HG03280 (cell line): Measurements from ENCODE around the gene AKR7A2.
"Not testable (repeated sequence)": the region's sequence is repeated elsewhere in the genome, so short reads cannot be mapped to it uniquely, and the experiment has no call there.

ENCODE experiments used
- ATAC-seq: cut with Tn5 transposase; IDR thresholded peaks from one replicate; pipeline ENCODE4 v1.9.1; 2021; ENCODE audit warnings: mild to moderate bottlenecking, moderate library complexity; ENCODE audit not compliant: unreplicated experiment

The AKR7A2 gene

GRCh38 chr1:19268445-19268844 is 43.5 kb downstream of the AKR7A2 start:
- no peak for ATAC-seq

GRCh38 chr1:19262744-19263143 is 49.2 kb downstream of the AKR7A2 start:
- no peak for ATAC-seq

GRCh38 chr1:19262047-19262446 is 49.9 kb downstream of the AKR7A2 start:
- no peak for ATAC-seq

GRCh38 chr1:19260211-19261138 is 51.5 kb downstream of the AKR7A2 start:
- no peak for ATAC-seq

GRCh38 chr1:19258353-19258752 is 53.6 kb downstream of the AKR7A2 start:
- ATAC-seq, result no peak

- ATAC-seq, result no peak
These were observed 54.6 kb downstream of the AKR7A2 start for GRCh38 chr1:19257178-19257914.

- ATAC-seq, result not testable (repeated sequence)
These were observed 55.6 kb downstream of the AKR7A2 start for GRCh38 chr1:19256301-19256700.

- ATAC-seq, result no peak
These were observed 56.7 kb downstream of the AKR7A2 start for GRCh38 chr1:19255288-19255687.

- ATAC-seq, result no peak
These were observed 57.5 kb downstream of the AKR7A2 start for GRCh38 chr1:19254416-19254815.
